SIG-M5 (cell line): ENCODE measurements around the gene CARS1.

Source experiments
- DNase-seq: peaks from one replicate; lab custom pipeline; 2025; lab: John Stamatoyannopoulos, UW

Gene CARS1

GRCh38 chr11:3060436-3061025 lies 3.3 kb upstream of the CARS1 start:
- no peak for DNase-seq

- no peak for DNase-seq
These were observed 1.8 kb upstream of the CARS1 start for GRCh38 chr11:3058753-3059664.

DNA sequence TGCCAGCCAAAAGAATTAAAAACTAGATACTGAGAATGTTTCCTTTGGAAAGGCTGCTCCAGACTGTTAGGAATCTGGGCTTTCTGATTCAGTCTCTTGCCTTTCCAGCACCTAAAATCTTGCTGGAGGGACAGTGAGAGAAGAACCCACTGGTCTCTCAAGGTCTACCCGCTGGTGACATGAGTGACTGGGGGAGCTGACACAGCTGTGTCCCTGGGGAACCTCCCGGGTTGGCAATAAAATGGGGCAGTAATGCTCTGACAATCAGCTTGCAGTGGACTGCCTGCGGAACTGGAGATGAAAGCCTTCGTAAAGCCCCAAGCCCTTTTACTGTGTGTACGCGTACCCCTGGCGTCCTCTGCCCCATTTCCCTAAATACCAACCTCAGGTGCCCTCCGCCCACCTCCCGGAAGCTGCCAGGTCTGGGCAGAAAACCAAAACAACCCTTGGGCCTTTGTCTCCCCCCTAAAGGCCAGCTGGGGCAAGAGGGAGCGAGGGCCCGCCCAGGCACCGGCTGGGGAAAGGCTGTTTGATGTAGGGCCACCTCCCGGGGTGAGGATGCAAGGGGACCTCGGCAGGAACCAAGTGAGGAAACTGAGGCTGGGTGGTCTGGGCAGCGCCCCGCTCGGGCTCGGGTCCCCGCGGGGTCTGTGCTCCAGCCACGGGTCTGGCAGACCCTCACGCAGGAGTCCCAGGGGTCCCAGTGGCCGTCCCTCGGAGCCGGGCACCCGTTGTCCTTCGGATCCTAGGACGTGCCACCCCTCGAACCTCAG lies 741 bp downstream of the CARS1 start:
- no peak for DNase-seq

DNA sequence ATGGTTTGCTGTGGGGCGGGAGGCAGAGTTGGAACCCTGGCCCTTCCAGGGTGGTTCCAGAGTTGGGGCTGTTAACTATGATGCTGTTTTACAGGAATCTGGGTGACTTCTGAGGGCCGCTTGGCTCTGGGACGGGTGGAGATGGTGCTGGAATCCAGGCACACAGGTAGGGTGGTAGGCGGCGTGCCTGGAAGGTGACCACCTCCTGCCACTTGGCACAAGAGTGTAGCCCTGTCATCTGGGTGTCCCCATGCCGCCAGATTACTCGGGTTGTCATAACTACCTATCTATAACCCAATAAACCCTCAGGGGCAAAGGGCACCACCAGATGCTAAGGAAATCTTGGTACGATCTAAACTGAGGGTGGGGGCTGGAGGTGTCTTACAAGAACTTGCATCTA lies 1.3 kb downstream of the CARS1 start:
- no peak for DNase-seq

DNA sequence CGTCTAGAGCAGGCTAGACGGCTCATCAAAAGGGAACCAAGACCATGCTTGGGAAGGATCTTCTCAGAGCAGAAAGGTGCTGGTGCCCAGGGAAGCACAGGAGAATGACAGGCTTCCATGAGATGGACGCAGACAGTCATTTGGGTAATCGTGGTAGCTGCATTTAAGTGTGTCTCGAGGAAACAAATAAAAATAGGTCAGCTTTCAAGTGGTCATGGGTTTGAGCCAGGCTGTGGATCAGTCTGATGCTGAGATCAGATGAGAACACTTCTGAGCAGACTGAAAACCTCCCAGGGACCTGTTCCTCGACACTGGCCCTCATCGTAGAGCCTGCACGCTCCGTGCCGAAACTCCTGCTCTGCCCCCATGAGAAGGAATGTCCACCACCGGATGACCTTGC lies 4.7 kb downstream of the CARS1 start:
- no peak for DNase-seq

GRCh38 chr11:3052109-3052479 lies 5.1 kb downstream of the CARS1 start:
- no peak for DNase-seq

GRCh38 chr11:3051196-3052108 lies 5.8 kb downstream of the CARS1 start:
- DNase-seq: no peak

GRCh38 chr11:3050386-3051195 lies 6.6 kb downstream of the CARS1 start:
- DNase-seq: no peak

DNA sequence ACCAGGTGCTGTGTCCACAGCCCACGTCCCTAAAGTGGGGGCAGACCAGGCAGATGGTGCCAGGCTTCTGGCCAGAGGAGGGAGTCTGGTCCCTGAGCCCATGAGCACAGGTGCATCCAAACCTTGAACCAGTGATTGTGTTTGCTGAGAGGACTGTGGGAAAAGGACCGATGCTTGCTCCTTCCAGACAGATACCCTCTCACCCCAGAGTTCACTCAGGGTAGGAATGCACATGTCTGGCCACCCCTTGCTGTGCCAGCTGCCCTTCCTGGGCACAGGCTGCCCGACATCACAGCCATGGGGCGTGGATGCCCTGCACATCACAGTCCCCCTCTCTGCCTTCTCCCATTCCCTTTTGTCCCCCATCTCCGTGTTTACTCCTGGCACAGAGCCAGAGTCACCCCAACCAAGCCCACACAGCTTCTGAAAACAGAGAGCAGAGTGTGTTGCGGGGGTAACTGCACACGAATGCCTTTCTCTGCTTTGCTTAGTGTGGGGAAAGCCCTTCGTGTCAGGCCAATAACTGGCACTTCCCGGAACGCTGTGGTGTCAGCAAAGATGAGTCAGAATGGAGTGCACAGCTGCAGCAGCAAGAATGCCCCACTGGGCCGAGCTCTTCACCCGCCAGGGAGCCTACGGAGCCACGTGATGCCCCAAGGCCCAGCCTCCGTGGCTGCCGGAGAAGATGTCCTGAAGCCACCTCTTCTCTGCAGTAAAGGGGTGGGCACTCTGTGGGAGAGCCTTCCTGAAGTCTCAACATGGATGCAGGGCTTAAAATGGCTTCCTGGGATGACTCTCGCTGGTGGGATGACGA lies 7.6 kb downstream of the CARS1 start:
- DNase-seq: peak; percentile 73

DNA sequence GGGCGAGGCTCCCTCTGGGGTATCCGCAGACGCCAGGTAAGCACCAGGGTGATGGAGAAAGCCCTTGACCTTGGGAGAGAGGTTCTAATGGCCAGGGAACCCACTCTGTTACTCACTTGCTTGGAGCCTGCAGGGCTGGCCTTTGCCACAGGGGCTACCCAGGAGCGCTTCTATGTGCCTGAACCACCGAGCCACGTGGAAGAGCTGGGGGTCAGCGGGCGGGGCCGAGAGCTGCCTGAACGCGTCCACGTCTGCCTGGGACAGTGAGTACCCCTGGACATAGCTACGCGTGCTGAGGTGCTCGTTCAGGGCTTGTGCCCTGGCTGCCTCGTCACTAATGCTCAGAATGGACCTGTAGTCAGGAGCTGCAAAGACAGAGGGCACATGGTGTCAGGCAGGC lies 9.6 kb downstream of the CARS1 start:
- no peak for DNase-seq

GRCh38 chr11:3046641-3047040 lies 10.6 kb downstream of the CARS1 start:
- DNase-seq: no peak

DNA sequence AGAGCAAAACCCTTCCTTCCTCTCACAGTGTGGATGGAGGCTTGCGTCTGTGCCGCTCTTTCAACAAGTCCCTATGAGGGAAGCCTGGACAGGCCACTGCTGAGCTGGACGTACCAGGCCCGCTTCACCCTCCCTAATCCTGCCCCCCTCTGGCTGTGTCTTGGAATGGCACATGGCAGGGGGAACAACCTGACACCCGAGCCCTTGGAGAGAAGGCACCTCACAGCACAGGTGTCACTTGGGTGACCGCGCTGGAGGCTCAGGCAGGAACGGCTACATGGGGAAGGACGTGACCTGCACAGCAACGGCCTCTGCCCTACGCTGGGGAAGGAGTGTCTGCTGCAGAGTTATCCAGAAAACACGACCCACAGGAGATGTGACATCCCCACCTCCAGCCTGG lies 11.0 kb downstream of the CARS1 start:
- DNase-seq: no peak

DNA sequence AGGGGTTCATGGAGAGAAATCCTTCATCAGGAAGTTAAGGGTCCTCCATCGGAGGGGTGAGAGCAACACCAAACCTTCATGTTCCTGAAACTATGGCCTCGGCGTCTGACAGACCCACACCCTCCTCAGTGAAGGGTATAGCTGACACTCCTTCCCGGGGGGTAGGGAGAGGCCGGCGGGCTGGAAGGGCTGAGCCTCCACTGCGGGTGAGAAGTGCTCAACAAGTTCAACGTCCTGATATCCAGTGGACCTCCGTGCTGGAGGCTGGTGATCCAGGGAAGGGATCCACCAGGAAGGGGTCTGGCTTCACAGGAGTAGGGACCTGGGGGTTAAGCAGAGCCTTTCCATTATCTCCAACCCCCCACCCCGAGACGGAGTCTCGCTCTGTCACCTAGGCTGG lies 12.3 kb downstream of the CARS1 start:
- DNase-seq: no peak

GRCh38 chr11:3044004-3044403 lies 13.2 kb downstream of the CARS1 start:
- no peak for DNase-seq

DNA sequence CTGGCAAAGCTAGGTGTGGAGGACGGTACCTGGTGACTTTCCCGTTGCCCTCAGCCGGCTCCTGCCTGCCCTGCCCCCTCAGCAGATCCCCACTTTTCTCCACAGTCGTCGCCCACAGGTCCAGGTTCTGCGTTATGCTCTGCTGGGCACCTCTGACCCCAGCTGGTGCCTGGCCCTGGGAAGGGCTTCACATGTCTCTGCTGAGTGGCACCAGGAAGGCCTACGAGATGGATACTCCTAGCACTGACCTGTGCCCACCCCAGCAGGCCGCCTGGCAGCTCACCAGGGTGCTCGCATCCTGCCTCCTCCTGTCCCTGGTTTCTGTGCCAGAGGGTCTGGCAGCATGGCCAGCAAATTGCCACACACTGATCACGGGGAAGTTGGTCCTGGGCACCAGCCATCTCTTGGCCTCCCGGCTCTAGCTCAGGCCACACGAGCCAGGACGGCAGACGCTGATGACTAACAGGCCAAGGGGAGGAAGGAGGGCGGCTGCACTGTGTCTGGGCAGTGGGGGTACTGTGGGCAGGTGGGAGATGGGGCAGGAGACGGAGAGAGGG lies 13.8 kb downstream of the CARS1 start:
- no peak for DNase-seq

- DNase-seq: no peak
These were observed 14.5 kb downstream of the CARS1 start for GRCh38 chr11:3042496-3043314.

- DNase-seq: no peak
These were observed 15.4 kb downstream of the CARS1 start for GRCh38 chr11:3041699-3042441.

GRCh38 chr11:3040881-3041280 lies 16.3 kb downstream of the CARS1 start:
- DNase-seq: no peak
